Neuronal stem cell (in vitro differentiated cells): Measurements from ENCODE around the gene NSD1.
"Not testable (repeated sequence)": the region's sequence is repeated elsewhere in the genome, so short reads cannot be mapped to it uniquely, and the experiment has no call there.

Experiments used
- DNase-seq: peaks from one replicate; pipeline ENCODE4 v3.0.0-alpha.2; 2013; ENCODE audit warnings: low spot score
- H2AFZ ChIP-seq: one replicate; pipeline ENCODE4 v1.6.1; 2013; ENCODE audit warnings: mild to moderate bottlenecking, low read length, inconsistent platforms
- H2AK5ac ChIP-seq: 2 replicates; pipeline ENCODE4 v1.6.1; 2013; ENCODE audit warnings: low read depth, mild to moderate bottlenecking, inconsistent platforms, low read length, moderate library complexity, mixed read lengths
- H2BK120ac ChIP-seq: 2 replicates; pipeline ENCODE4 v1.6.1; 2013; ENCODE audit warnings: low read depth, mild to moderate bottlenecking, inconsistent platforms, low read length, moderate library complexity, mixed read lengths
- H2BK12ac ChIP-seq: one replicate; pipeline ENCODE4 v1.6.1; 2013; ENCODE audit warnings: low read length, inconsistent platforms
- H2BK15ac ChIP-seq: 2 replicates; pipeline ENCODE4 v1.6.1; 2013; ENCODE audit warnings: mild to moderate bottlenecking, low read length, inconsistent platforms, mixed read lengths
- H2BK5ac ChIP-seq: one replicate; pipeline ENCODE4 v1.6.1; 2013; ENCODE audit warnings: inconsistent platforms, mild to moderate bottlenecking, low read length, moderate library complexity
- H3K14ac ChIP-seq: one replicate; pipeline ENCODE4 v1.6.1; 2013; ENCODE audit warnings: low read length, inconsistent platforms
- H3K18ac ChIP-seq: 2 replicates; pipeline ENCODE4 v1.6.1; 2013; ENCODE audit warnings: low read length, inconsistent platforms
- H3K23ac ChIP-seq: 2 replicates; pipeline ENCODE4 v1.6.1; 2013; ENCODE audit warnings: low read depth, mild to moderate bottlenecking, mixed read lengths, low read length, inconsistent platforms; ENCODE audit not compliant: poor library complexity
- H3K27ac ChIP-seq: replicated peaks from 3 replicates; pipeline ENCODE4 v1.5.1; 2013; ENCODE audit warnings: low read length, inconsistent platforms
- H3K27me3 ChIP-seq, 3 experiments: 2 replicates each; pipeline ENCODE4 v1.6.1; 2013; ENCODE audit warnings: low read length in 3 of 3, mild to moderate bottlenecking in 2 of 3, inconsistent platforms in 1 of 3, low read depth in 1 of 3, mixed read lengths in 1 of 3, moderate library complexity in 1 of 3; ENCODE audit not compliant: control insufficient read depth in 3 of 3, insufficient read depth in 3 of 3
- H3K36me3 ChIP-seq, 2 donors: replicated peaks in 1 of 2; 2 replicates each; pipeline ENCODE4 v1.6.1; 2013; ENCODE audit warnings: low read length in 2 of 2; ENCODE audit not compliant: control insufficient read depth in 2 of 2, insufficient read depth in 2 of 2
- H3K4ac ChIP-seq: 2 replicates; pipeline ENCODE4 v1.6.1; 2013; ENCODE audit warnings: inconsistent platforms, mild to moderate bottlenecking, low read length, moderate library complexity
- H3K4me1 ChIP-seq, 2 donors: 1 replicate in 1 of 2; 2 replicates in 1 of 2; pipeline ENCODE4 v1.6.1; 2013; ENCODE audit warnings: low read length in 2 of 2, low read depth in 1 of 2; ENCODE audit not compliant: control insufficient read depth in 2 of 2, insufficient read depth in 1 of 2
- H3K4me2 ChIP-seq: one replicate; pipeline ENCODE4 v1.6.1; 2013; ENCODE audit warnings: mild to moderate bottlenecking, low read length, inconsistent platforms; ENCODE audit not compliant: insufficient read depth, poor library complexity, severe bottlenecking
- H3K4me3 ChIP-seq, 2 donors: 2 replicates each; pipeline ENCODE4 v1.5.1; 2013; ENCODE audit warnings: low read length in 2 of 2, mild to moderate bottlenecking in 2 of 2, inconsistent platforms in 1 of 2, moderate library complexity in 1 of 2
- H3K79me1 ChIP-seq: one replicate; pipeline ENCODE4 v1.6.1; 2013; ENCODE audit warnings: low read depth, mild to moderate bottlenecking, inconsistent platforms, low read length, moderate library complexity
- H3K9ac ChIP-seq: one replicate; pipeline ENCODE4 v1.6.1; 2013; ENCODE audit warnings: mild to moderate bottlenecking, low read depth, low read length, inconsistent platforms; ENCODE audit not compliant: poor library complexity
- H3K9me3 ChIP-seq, 2 donors: replicated peaks in 1 of 2; 2 replicates each; pipeline versions ENCODE3 to v1.6.1; 2013; ENCODE audit warnings: low read length in 2 of 2, mild to moderate bottlenecking in 2 of 2, inconsistent platforms in 1 of 2, low read depth in 1 of 2, mixed read lengths in 1 of 2, moderate library complexity in 1 of 2; ENCODE audit not compliant: control insufficient read depth in 2 of 2, insufficient read depth in 1 of 2
- H4K8ac ChIP-seq: one replicate; pipeline ENCODE4 v1.6.1; 2013; ENCODE audit warnings: low read depth, mild to moderate bottlenecking, inconsistent platforms, low read length, moderate library complexity
- H4K91ac ChIP-seq: one replicate; pipeline ENCODE4 v1.6.1; 2013; ENCODE audit warnings: low read length, low read depth, mild to moderate bottlenecking, inconsistent platforms; ENCODE audit not compliant: poor library complexity
- WGBS, 2 donors: extraction: QIAGEN DNeasy Blood & Tissue Kit; methylation state at CpG; one replicate each; pipeline ENCODE4 v1.1.7; 2013; ENCODE audit warnings: missing lambda C conversion rate in 2 of 2, mixed read lengths in 1 of 2; ENCODE audit not compliant: insufficient read length in 2 of 2, insufficient replicate concordance in 1 of 2; ENCODE audit errors: extremely low coverage in 2 of 2; 5-methylcytosine and 5-hydroxymethylcytosine counted together

Gene NSD1

DNA sequence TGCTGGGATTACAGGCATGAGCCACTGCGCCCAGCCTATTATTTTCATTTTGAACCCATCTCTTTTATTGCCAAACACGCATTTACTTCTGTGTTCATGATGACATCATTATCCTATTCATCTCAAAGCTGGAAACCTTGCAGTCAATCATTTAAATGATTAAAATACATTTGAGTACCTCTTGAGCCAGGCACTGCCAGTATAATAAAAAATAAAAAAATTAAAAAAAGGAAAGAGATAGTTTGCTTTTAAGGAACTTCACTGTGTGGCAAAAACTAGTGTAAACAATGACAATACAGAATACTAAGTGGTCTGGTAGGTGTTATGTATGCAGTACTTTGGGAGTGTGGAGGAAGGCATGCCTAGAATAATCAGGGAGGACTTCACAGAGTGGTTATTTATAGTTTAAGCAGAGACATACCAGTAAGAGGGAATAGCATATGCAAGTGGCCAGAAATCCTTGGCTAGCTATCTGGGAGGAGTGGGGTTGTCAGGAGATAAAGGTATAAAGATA lies 8.6 kb downstream of the NSD1 start:
- Histone ChIP-seq H4K8ac (no peak overlapping the region), H3K9me3 (no peaks in the 10 kb centered on the region), H2BK12ac (no peak overlapping the region), H2BK15ac (no peak overlapping the region), H4K91ac (no peak overlapping the region), H2BK120ac (no peak overlapping the region), H3K9ac (no peak overlapping the region), H3K18ac (no peak overlapping the region), H2AK5ac (no peak overlapping the region), H3K14ac (no peak overlapping the region), H2BK5ac (no peak overlapping the region), H3K79me1 (peaks cover 7% of the 10 kb centered on the region), H2AFZ (no peak overlapping the region), H3K4ac (no peak overlapping the region), H3K36me3 (peaks cover 0 to 25% of the 10 kb centered on the region in 2 donors), H3K4me2 (no peak overlapping the region), H3K23ac (no peak overlapping the region), H3K4me1 (no peaks in the 10 kb centered on the region), H3K27ac (no peak overlapping the region), H3K27me3 (no peaks in the 10 kb centered on the region), H3K4me3 (no peak overlapping the region)
- no peak for DNase-seq
- no CpG with 5 or more reads among the region's 2 CpGs for WGBS, 2 donors

DNA sequence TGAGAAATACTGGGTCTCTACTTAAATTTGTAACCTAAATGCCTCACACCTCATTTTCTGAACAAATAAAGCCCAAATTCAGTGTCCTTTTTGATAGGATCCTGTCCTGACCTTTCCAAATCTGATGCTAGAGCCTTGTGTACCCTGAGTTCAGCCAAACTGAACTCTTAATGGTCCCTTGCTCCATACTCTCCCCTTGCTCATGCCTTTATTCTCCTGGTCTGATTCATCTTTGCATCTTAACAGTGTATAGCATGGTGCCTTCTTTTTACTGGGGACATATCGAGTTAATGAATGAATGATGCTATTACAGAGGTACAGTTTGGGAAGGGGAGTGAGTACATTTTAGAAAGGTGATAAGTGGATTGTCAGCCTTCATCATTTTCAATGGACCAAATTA lies 9.2 kb downstream of the NSD1 start:
- H3K14ac ChIP-seq = no peak overlapping the region
- no peak overlapping the region for H3K23ac ChIP-seq
- H2BK15ac ChIP-seq = no peak overlapping the region
- DNase-seq = no peak
- H3K27me3 ChIP-seq = no peaks in the 10 kb centered on the region
- H2BK12ac ChIP-seq = no peak overlapping the region
- no peak overlapping the region for H3K27ac ChIP-seq
- H3K4me2 ChIP-seq = no peak overlapping the region
- no peak overlapping the region for H4K91ac ChIP-seq
- no peak overlapping the region for H2BK120ac ChIP-seq
- H3K36me3 ChIP-seq = peaks cover 0 to 24% of the 10 kb centered on the region in 2 donors
- no peak overlapping the region for H2BK5ac ChIP-seq
- no peak overlapping the region for H3K18ac ChIP-seq
- H3K79me1 ChIP-seq = peaks cover 7% of the 10 kb centered on the region
- H3K4ac ChIP-seq = no peak overlapping the region
- H3K9me3 ChIP-seq = no peaks in the 10 kb centered on the region
- no peak overlapping the region for H3K9ac ChIP-seq
- H4K8ac ChIP-seq = no peak overlapping the region
- no peak overlapping the region for H3K4me3 ChIP-seq
- H3K4me1 ChIP-seq = no peaks in the 10 kb centered on the region
- H2AFZ ChIP-seq = no peak overlapping the region
- no CpG with 5 or more reads among the region's 1 CpG for WGBS, 2 donors
- H2AK5ac ChIP-seq = no peak overlapping the region

- no peak overlapping the region for H3K27ac ChIP-seq
- H3K4me3 ChIP-seq = no peak overlapping the region
- peaks cover 0 to 16% of the 10 kb centered on the region in 2 donors for H3K36me3 ChIP-seq
- no peak overlapping the region for H4K8ac ChIP-seq
- no peak overlapping the region for H3K4ac ChIP-seq
- WGBS, 2 donors = no CpG with 5 or more reads among the region's 17 CpGs
- no peaks in the 10 kb centered on the region for H3K27me3 ChIP-seq
- no peak overlapping the region for H3K9ac ChIP-seq
- H2BK120ac ChIP-seq = no peak overlapping the region
- H2BK15ac ChIP-seq = no peak overlapping the region
- H3K23ac ChIP-seq = no peak overlapping the region
- H2BK12ac ChIP-seq = no peak overlapping the region
- DNase-seq = no peak
- H2BK5ac ChIP-seq = no peak overlapping the region
- H3K79me1 ChIP-seq = peaks cover 5% of the 10 kb centered on the region
- no peak overlapping the region for H3K4me2 ChIP-seq
- H3K9me3 ChIP-seq = no peaks in the 10 kb centered on the region
- no peak overlapping the region for H3K14ac ChIP-seq
- H2AFZ ChIP-seq = no peak overlapping the region
- no peak overlapping the region for H3K18ac ChIP-seq
- no peaks in the 10 kb centered on the region for H3K4me1 ChIP-seq
- H4K91ac ChIP-seq = no peak overlapping the region
- no peak overlapping the region for H2AK5ac ChIP-seq
These were observed 13.5 kb downstream of the NSD1 start for GRCh38 chr5:177146891-177147638.

- not testable (repeated sequence) for H3K79me1 ChIP-seq, H2BK120ac ChIP-seq, H3K4me3 ChIP-seq, H2AK5ac ChIP-seq, H3K4ac ChIP-seq, H3K9me3 ChIP-seq, H3K4me2 ChIP-seq, H2BK15ac ChIP-seq, H2BK12ac ChIP-seq, H4K8ac ChIP-seq, DNase-seq, H3K14ac ChIP-seq, H3K18ac ChIP-seq, H3K23ac ChIP-seq, H2BK5ac ChIP-seq, H3K27me3 ChIP-seq, H2AFZ ChIP-seq, H3K27ac ChIP-seq, H3K9ac ChIP-seq, H3K4me1 ChIP-seq, H4K91ac ChIP-seq
- WGBS, 2 donors = no CpG with 5 or more reads among the region's 17 CpGs
- H3K36me3 ChIP-seq = peaks cover 0 to 11% of the 10 kb centered on the region in 2 donors
These were observed 16.5 kb downstream of the NSD1 start for GRCh38 chr5:177150061-177150460.
